Endothelial cell of umbilical vein (primary cell): ENCODE measurements around the gene DBET. TPM values are rescaled to one million over a fixed set of nuclear protein-coding genes. Genes with fewer than 3 reads are reported as not detected.
"Not testable (repeated sequence)": the region's sequence is repeated elsewhere in the genome, so short reads cannot be mapped to it uniquely, and the experiment has no call there.

Experiments
- BruUV-seq: library from RNA; stranded (reverse); fragments of 400-500 nt; replicated peaks from 2 replicates; lab custom pipeline; 2021; lab: Mats Ljungman, UMichigan
- CTCF ChIA-PET: fragments of 300-600, 350-600 bp; sonication (Branson Sonifier 250); formaldehyde crosslinking; loops from one replicate; lab custom pipeline; 2021; ENCODE audit warnings: antibody characterized with exemption, inconsistent platforms; lab: Charles Lee
- POLR2A ChIA-PET: fragments of 300-600, 350-600 bp; sonication (Branson Sonifier 250); formaldehyde crosslinking; loops from one replicate; lab custom pipeline; 2021; ENCODE audit warnings: antibody characterized with exemption, inconsistent platforms; lab: Charles Lee
- DNase-seq: peaks from one replicate; pipeline ENCODE4 v3.0.0-alpha.2; 2011; ENCODE audit warnings: low read depth, low spot score
- FAIRE-seq: peaks from 2 replicates; lab custom pipeline; 2011; peaks lifted over from hg19 to GRCh38; lab: Jason Lieb, UNC
- H2AFZ ChIP-seq: 2 replicates; pipeline ENCODE4 v1.6.0; 2012; ENCODE audit warnings: low read depth, low read length, control low read depth, inconsistent platforms
- H3K27ac ChIP-seq: 2 replicates; pipeline ENCODE4 v1.5.1; 2011; ENCODE audit warnings: low read depth, mild to moderate bottlenecking, control low read depth, low read length, moderate library complexity; ENCODE audit not compliant: insufficient read depth
- H3K27me3 ChIP-seq, 2 experiments: 2 replicates each; pipeline versions ENCODE4 v1.6.0 to v1.6.1; 2011; ENCODE audit warnings: low read length in 2 of 2, mixed read lengths in 1 of 2; ENCODE audit not compliant: control insufficient read depth in 2 of 2, insufficient read depth in 2 of 2
- H3K36me3 ChIP-seq, 2 experiments: 2 replicates in 1 of 2; 3 replicates in 1 of 2; pipeline ENCODE4 v1.5.1; 2011; ENCODE audit warnings: low read length in 2 of 2, mild to moderate bottlenecking in 1 of 2, moderate library complexity in 1 of 2; ENCODE audit not compliant: control insufficient read depth in 2 of 2, insufficient read depth in 2 of 2; ENCODE audit errors: extremely low read depth in 1 of 2
- H3K4me1 ChIP-seq: 3 replicates; pipeline ENCODE4 v1.5.1; 2011; ENCODE audit warnings: mild to moderate bottlenecking, low read length; ENCODE audit not compliant: control insufficient read depth, insufficient read depth; ENCODE audit errors: extremely low read depth
- H3K4me2 ChIP-seq: 2 replicates; pipeline ENCODE4 v1.6.1; 2011; ENCODE audit warnings: low read length, control low read depth, mixed read lengths; ENCODE audit not compliant: insufficient read depth
- H3K4me3 ChIP-seq, 3 experiments: fragments of 200-600 bp in 1 of 3; sonication (generic), shearing (Covaris generic) in 1 of 3; replicated peaks in 1 of 3; 2 replicates each; pipeline ENCODE4 v1.5.1; 2011 to 2016; ENCODE audit warnings: control low read depth in 3 of 3, low read length in 3 of 3, mild to moderate bottlenecking in 2 of 3, inconsistent platforms in 1 of 3, low read depth in 1 of 3, moderate library complexity in 1 of 3; ENCODE audit not compliant: insufficient read depth in 1 of 3
- H3K79me2 ChIP-seq: 2 replicates; pipeline ENCODE4 v1.6.0; 2012; ENCODE audit warnings: low read length, inconsistent platforms; ENCODE audit not compliant: control insufficient read depth, insufficient read depth
- H3K9ac ChIP-seq: replicated peaks from 2 replicates; pipeline ENCODE3; 2011; ENCODE audit warnings: low read length, control low read depth; ENCODE audit not compliant: insufficient read depth; ENCODE audit errors: extremely low read depth
- H3K9me1 ChIP-seq: replicated peaks from 3 replicates; pipeline ENCODE4 v1.6.0; 2011; ENCODE audit warnings: mild to moderate bottlenecking, low read length; ENCODE audit not compliant: control insufficient read depth, insufficient read depth; ENCODE audit errors: extremely low read depth
- H3K9me3 ChIP-seq: replicated peaks from 2 replicates; pipeline ENCODE4 v1.5.1; 2012; ENCODE audit warnings: low read length, inconsistent platforms; ENCODE audit not compliant: control insufficient read depth, insufficient read depth
- H4K20me1 ChIP-seq: replicated peaks from 2 replicates; pipeline ENCODE3; 2011; ENCODE audit warnings: mild to moderate bottlenecking, low read length; ENCODE audit not compliant: control insufficient read depth, insufficient read depth; ENCODE audit errors: extremely low read depth
- dilution Hi-C: fragments of 300-500 bp; cut with MboI; formaldehyde crosslinking; loops from one replicate; pipeline ENCODE4 v1.15.0; 2019; ENCODE audit warnings: low sequenced_read_pairs; ENCODE audit not compliant: extremely low pct_ligation_motif_present
- intact Hi-C: fragments of 100-400 bp; cut with micrococcal nuclease; formaldehyde crosslinking; loops from one replicate; pipeline ENCODE4 v1.10.0; 2022
- polyA plus RNA-seq, 4 experiments: library from polyadenylated mRNA; depleted of rRNA in 3 of 4; stranded (reverse) in 3 of 4; unstranded in 1 of 4; fragments of >200 nt; gene quantifications; 2 replicates each; pipeline versions ENCODE4 v1.2.1 to v1.2.3, GENCODE V29; 2011 to 2012; ENCODE audit warnings: missing spikeins in 1 of 4
- total RNA-seq: library from RNA; stranded (reverse); gene quantifications from 2 replicates; pipeline ENCODE4 v1.2.3, GENCODE V29; 2021

Gene DBET
- total and polyA plus RNA-seq, 2 donors (not counting 3 experiments of a cell fraction or from before 2014, with no cell fraction given): not detected

GRCh38 chr4:190099605-190100004 is 35.3 kb downstream of the DBET start:
- H4K20me1 ChIP-seq, CTCF ChIA-PET, H3K4me2 ChIP-seq, H3K27ac ChIP-seq, FAIRE-seq, H2AFZ ChIP-seq, BruUV-seq, H3K9me1 ChIP-seq, dilution Hi-C loops, POLR2A ChIA-PET, intact Hi-C loops, H3K4me3 ChIP-seq, H3K9ac ChIP-seq, H3K79me2 ChIP-seq, H3K4me1 ChIP-seq, H3K27me3 ChIP-seq, DNase-seq, H3K9me3 ChIP-seq, H3K36me3 ChIP-seq: not testable (repeated sequence)

GRCh38 chr4:190101525-190101924 is 37.2 kb downstream of the DBET start:
- H3K9me1 ChIP-seq, H3K4me2 ChIP-seq, dilution Hi-C loops, BruUV-seq, H4K20me1 ChIP-seq, H3K9me3 ChIP-seq, CTCF ChIA-PET, H3K27ac ChIP-seq, POLR2A ChIA-PET, DNase-seq, intact Hi-C loops, H3K27me3 ChIP-seq, H3K4me1 ChIP-seq, H3K79me2 ChIP-seq, H2AFZ ChIP-seq, FAIRE-seq, H3K9ac ChIP-seq, H3K4me3 ChIP-seq, H3K36me3 ChIP-seq: not testable (repeated sequence)

GRCh38 chr4:190106191-190106590 is 41.9 kb downstream of the DBET start:
- dilution Hi-C loops, H3K79me2 ChIP-seq, H3K36me3 ChIP-seq, H3K4me1 ChIP-seq, H3K27me3 ChIP-seq, H3K4me2 ChIP-seq, CTCF ChIA-PET, H2AFZ ChIP-seq, DNase-seq, intact Hi-C loops, H3K4me3 ChIP-seq, H3K9ac ChIP-seq, FAIRE-seq, BruUV-seq, H3K9me1 ChIP-seq, H4K20me1 ChIP-seq, H3K27ac ChIP-seq, POLR2A ChIA-PET: not testable (repeated sequence)
- peaks cover 19% of the 10 kb centered on the region for H3K9me3 ChIP-seq

- H3K79me2 ChIP-seq, DNase-seq, POLR2A ChIA-PET, H3K27me3 ChIP-seq, H3K9me1 ChIP-seq, H3K36me3 ChIP-seq, intact Hi-C loops, H3K27ac ChIP-seq, dilution Hi-C loops, CTCF ChIA-PET, H4K20me1 ChIP-seq, H2AFZ ChIP-seq, H3K4me3 ChIP-seq, H3K4me1 ChIP-seq, FAIRE-seq, BruUV-seq, H3K9ac ChIP-seq, H3K4me2 ChIP-seq: not testable (repeated sequence)
- H3K9me3 ChIP-seq: peaks cover 22% of the 10 kb centered on the region
Observed at GRCh38 chr4:190106611-190107480, 42.5 kb downstream of the DBET start.
